GM23338 (cell line): ENCODE measurements around the gene GFPT2.

Source experiments
- CREB1 ChIP-seq: fragments of 250-450 bp; sonication (Bioruptor Pico); IDR thresholded peaks from 2 replicates; pipeline ENCODE4 v1.5.0; 2020; ENCODE audit warnings: low read depth, mild to moderate bottlenecking, moderate library complexity
- EZH2 ChIP-seq: fragments of 200-600 bp; sonication (generic); IDR thresholded peaks from one replicate; pipeline ENCODE4 v1.8.0; 2017; ENCODE audit warnings: antibody characterized with exemption, mild to moderate bottlenecking, low read depth; ENCODE audit not compliant: unreplicated experiment
- EZH2phosphoT487 ChIP-seq: fragments of 200-600 bp; sonication (generic); IDR thresholded peaks from one replicate; pipeline ENCODE4 v1.8.1; 2018; ENCODE audit warnings: antibody characterized with exemption; ENCODE audit not compliant: unreplicated experiment
- POLR2AphosphoS5 ChIP-seq: IDR thresholded peaks from 2 replicates; pipeline ENCODE4 v1.6.1; 2016; ENCODE audit warnings: antibody characterized with exemption, low read depth
- STAT1 ChIP-seq: IDR thresholded peaks from one replicate; pipeline ENCODE4 v1.6.1; 2016; ENCODE audit warnings: antibody characterized with exemption; ENCODE audit not compliant: unreplicated experiment
- TF ChIP-seq, protein P1 (sequence below), 2 experiments: fragments of 200-600 bp in 1 of 2; sonication (generic) in 1 of 2; conservative IDR thresholded peaks; 2 replicates each; pipeline versions ENCODE4 v1.5.1 to v1.6.1; 2016 to 2017; ENCODE audit warnings: antibody characterized with exemption in 2 of 2, low read depth in 2 of 2, mild to moderate bottlenecking in 2 of 2, moderate library complexity in 1 of 2
- TF ChIP-seq, protein P2 (sequence below): IDR thresholded peaks from 2 replicates; pipeline ENCODE4 v1.6.1; 2016; ENCODE audit warnings: antibody characterized with exemption

DNA sequence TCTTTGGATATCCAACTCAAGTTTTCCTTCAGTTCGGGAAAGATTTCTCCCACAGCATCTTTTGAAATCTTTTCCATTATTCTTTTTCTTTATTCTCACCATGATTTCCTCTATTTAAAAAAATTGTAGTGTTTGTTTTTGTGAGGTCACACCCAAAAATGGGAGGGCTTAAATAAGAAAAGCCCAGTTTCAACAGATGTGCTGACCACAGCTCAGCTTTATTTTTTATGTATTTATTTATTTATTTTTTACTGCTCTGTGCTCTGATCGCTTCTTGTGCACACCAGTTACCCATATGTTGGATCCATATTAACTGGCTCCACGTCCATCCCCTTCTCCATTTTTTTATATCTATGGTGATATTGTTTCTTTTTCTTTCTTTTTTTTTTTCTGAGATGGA lies 20.3 kb downstream of the GFPT2 start:
- TF ChIP-seq, protein P1, sequence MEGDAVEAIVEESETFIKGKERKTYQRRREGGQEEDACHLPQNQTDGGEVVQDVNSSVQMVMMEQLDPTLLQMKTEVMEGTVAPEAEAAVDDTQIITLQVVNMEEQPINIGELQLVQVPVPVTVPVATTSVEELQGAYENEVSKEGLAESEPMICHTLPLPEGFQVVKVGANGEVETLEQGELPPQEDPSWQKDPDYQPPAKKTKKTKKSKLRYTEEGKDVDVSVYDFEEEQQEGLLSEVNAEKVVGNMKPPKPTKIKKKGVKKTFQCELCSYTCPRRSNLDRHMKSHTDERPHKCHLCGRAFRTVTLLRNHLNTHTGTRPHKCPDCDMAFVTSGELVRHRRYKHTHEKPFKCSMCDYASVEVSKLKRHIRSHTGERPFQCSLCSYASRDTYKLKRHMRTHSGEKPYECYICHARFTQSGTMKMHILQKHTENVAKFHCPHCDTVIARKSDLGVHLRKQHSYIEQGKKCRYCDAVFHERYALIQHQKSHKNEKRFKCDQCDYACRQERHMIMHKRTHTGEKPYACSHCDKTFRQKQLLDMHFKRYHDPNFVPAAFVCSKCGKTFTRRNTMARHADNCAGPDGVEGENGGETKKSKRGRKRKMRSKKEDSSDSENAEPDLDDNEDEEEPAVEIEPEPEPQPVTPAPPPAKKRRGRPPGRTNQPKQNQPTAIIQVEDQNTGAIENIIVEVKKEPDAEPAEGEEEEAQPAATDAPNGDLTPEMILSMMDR (conservative IDR thresholded peaks at IDR 0.05; ENCODE audit: low read depth in 2 of 2) = no peak
- no peak for TF ChIP-seq EZH2
- TF ChIP-seq CREB1 (CRISPR knock-in tag) = no peak
- TF ChIP-seq, protein P2, sequence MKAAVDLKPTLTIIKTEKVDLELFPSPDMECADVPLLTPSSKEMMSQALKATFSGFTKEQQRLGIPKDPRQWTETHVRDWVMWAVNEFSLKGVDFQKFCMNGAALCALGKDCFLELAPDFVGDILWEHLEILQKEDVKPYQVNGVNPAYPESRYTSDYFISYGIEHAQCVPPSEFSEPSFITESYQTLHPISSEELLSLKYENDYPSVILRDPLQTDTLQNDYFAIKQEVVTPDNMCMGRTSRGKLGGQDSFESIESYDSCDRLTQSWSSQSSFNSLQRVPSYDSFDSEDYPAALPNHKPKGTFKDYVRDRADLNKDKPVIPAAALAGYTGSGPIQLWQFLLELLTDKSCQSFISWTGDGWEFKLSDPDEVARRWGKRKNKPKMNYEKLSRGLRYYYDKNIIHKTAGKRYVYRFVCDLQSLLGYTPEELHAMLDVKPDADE = no peak
- no peak for TF ChIP-seq POLR2AphosphoS5
- no peak for TF ChIP-seq EZH2phosphoT487
- no peak for TF ChIP-seq STAT1
